Measurements from ENCODE around the gene PIP5KL1.

PIP5KL1 gene

DNA sequence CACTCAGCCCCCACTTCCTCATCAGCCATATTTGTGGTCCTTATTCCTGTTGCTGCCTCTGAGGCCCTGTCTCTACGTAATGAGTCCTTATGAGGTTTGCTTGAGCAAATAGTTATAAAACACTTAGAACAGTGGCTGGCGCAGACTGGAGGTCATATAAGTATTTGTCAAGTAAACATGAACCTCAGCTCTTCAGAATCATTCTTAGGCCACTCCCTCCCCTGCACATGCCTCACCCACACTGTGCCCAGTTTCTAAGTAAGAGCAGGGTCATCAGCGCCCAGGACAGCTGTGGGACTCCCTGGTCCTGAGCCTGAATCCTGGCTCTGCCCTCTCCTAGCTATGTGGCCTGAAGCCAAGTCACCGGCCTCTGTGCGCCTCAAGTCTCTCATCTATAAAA, 17.7 kb downstream of the PIP5KL1 start:
- DNase-seq = no peak

- DNase-seq = no peak
Measured at GRCh38 chr9:127912296-127912695, 18.3 kb downstream of the PIP5KL1 start.

GRCh38 chr9:127910613-127911205, 19.9 kb downstream of the PIP5KL1 start:
- DNase-seq = no peak

DNA sequence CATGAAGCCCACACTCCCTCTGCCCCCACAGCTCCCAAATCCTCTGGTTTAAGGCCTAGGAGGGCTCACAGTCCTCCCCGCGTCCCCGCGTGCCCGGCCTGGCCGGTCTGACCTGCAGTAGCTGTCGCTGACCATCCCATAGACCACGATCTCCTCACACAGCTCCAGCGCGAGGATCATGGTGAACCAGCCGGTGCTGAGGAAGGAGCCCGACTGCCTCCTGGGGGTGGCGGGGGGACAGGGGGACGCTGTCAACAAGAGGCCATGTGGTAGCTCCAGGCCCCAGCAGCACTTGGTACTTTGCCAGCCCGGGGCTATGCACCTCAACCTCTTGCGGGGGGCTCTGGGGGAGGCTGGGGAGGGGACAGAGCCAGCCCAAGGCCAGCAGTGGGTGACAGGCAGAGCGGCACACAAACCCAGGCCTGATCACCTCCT, 20.7 kb downstream of the PIP5KL1 start:
- DNase-seq = no peak

GRCh38 chr9:127908660-127908926, 22.0 kb downstream of the PIP5KL1 start:
- no peak for DNase-seq

DNA sequence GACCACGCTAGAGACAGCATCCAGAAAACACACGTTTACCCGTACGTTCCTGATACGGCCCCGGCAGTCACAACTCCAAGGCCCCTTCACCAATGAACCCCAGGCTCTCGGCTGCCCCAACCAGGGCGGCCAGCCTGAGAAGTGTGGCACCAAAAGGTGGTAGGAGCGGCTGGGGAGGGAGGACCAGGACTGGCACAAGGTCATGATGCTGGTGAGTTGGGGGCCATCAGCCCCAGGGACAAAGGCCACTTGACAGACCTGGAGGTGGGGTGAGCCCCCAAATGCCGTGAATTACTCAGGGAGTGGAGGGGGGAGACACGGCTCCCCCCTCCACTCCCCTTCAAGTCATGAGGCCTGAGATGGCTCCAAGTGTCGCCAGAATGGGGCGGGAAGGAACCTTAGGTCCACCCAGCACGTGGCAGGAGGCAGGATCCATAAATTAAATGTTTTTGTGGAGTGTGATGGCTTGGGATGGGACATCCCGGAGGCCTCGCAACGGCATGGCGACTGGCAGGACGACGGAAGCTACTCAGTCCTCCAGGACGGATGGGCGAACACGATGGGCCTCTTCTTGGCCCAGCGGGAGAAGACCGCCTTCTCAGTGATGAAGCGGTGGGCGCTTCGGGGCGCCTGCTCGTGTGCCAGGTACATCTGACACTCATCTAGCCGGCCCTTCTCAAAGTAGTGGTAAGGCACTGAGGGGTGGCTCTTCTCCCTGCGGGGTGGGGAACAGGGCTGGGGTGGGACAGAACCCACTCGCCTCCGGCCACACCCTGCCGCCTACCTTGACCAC, 22.5 kb downstream of the PIP5KL1 start:
- DNase-seq = no peak

GRCh38 chr9:127905788-127906191, 24.8 kb downstream of the PIP5KL1 start:
- DNase-seq = peak; percentile 86

GRCh38 chr9:127905004-127905728, 25.4 kb downstream of the PIP5KL1 start:
- peak; percentile 83 for DNase-seq

GRCh38 chr9:127904561-127905003, 26.0 kb downstream of the PIP5KL1 start:
- no peak for DNase-seq

DNA sequence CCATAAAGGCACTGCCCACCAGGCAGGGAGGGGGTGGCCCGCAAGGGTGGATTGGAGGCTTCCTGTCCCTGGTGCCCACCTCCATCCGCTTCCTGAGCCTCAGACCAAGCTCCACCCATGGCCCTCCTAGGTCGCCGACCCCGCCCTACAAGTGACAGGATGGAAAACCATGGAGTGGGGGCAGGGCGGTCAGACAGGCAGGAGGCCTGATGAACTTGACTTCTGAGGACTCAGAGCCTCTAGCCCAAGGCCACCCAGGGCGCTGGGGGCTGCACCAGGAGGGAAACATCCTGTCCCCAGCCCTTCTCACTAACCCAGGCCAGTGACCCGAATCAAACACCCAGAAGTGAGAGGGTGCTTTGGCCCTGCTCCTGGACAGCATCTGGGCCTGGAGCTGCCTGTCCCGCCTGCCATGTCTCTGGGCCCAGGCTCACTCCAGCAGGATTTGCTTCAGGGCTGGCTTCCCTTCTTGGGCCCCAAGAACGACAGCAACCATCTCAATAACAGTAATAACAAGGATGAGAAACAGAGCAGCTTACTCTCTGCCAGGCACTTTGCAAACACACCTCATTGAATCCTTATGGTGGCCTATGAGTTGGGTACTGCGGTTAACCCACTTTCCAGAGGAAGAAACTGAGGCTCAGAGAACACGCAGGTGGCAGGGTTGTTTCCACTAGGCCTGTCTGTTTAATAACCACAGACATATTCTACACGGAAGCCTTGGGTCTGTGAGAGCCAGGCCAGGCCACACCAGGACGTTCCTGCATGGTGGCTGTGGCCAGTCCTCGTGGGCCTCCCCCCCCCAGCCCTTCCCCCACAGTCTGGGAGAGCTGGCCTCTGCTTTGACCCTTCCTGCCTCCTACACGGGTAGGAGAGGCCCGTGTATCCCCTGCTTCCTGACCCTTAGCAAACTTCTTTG, 26.8 kb downstream of the PIP5KL1 start:
- peak; percentile 75 for DNase-seq

DNA sequence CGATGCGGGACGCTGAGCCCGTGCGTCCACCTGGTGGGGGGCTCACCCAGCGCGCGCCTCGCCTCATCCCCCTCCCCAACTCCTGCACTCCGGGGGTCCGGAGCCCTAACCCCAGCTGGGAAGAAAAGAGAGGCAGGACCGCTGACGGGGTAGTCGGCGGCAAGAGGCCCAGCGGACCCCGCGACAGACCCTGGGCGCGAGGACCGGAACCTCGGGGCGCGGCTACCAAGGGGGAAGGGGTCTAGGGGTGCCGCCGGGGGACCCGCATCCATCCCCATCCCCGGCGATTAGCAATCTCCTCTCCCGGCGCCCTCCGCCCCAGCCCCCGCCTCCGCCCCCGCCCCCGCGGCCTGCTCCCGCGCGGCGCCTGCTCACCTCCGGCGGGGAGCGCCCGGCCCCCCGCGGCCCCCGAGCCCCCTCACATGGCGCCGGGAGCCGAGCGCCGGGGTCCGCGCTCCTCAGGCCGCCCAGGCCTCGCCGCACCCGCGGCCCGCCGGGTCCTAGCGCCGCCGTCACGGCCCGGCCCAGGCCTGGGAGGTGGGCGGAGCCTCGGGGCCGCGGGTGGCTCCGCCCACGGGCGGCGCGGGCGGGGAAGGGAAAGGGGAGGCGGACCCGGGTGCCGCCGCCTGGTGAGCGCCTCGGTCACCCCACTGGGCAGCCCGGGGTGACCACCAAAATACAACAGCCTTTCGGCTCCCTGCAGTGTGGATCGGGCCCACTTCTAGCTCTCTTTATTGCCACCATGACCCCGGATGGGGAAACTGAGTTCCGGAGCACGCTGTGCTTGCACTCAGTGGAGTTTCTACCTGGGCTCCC, 31.2 kb downstream of the PIP5KL1 start, which contains the start of gene ST6GALNAC6:
Gene ST6GALNAC6 (minus strand): TSS at position 476 of the 816 bp plus-strand sequence. CDS start 1,622 bp downstream, outside the sequence.
- peak; percentile 71 for DNase-seq

DNA sequence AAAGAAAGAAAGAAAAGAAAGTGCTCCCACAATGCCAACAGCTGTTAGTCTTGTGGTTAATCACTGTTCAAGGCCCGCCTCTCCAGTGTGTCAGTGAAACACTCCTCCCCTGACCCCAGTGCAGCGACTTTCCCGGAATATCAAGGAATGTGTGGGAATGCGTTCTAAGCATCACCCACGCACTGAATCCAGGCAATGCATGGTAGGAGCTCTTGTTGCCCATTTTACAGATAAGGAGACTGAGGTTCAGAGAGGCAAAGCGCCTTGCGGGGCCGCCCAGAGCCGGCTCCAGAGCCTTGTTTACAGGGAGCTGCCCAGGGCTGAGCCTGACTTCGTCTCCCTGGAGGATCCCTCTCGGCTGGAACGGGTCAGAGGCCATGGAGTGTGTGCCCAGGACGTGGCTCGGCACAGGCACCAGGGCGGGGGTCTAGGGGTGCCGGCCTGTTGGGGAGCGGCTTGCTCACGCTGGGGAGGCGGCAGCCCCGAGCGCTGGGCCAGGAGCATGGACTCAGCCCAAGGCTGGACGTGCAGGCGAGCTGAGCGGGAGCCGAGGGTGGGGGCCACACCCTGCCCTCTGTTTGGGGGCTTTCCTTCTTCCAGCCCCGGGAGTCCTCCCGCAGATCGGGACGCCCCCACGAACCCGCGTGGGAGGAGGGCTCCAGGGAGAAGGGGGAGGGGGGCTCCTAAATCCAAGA, 32.0 kb downstream of the PIP5KL1 start:
- no peak for DNase-seq

DNA sequence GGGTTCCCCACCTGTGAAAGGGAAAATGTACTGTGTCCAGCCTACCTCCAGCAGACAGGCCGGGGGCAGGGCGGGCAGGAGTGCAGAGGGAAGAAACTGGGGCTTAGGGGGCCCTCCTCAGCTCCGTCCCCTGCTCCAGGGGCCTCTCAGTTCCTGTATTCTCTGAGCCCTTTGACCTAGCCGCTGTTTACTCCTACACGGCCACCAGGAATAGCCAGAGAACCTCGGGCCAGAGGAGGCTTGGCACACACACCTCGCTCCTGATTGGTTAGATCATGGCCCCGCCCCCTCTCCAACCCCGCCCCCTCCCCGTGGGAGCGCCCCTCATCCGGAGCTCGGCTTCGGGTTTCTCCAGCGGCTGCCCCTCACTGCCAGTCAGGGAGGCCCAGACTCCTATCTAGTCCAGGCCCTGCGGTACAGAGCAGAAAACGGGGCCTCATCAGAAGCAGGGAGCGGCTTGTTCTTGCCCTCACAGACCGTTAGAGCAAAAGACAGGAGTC, 33.3 kb downstream of the PIP5KL1 start:
- peak; percentile 42 for DNase-seq

- DNase-seq = no peak
Measured at GRCh38 chr9:127896395-127897192, 34.0 kb downstream of the PIP5KL1 start.

GRCh38 chr9:127895811-127896210, 34.8 kb downstream of the PIP5KL1 start:
- DNase-seq = no peak

GRCh38 chr9:127893392-127893791, 37.2 kb downstream of the PIP5KL1 start:
- no peak for DNase-seq

- no peak for DNase-seq
Measured at GRCh38 chr9:127892831-127893230, 37.7 kb downstream of the PIP5KL1 start.

- DNase-seq = no peak
Measured at GRCh38 chr9:127890053-127890452, 40.5 kb downstream of the PIP5KL1 start.

DNA sequence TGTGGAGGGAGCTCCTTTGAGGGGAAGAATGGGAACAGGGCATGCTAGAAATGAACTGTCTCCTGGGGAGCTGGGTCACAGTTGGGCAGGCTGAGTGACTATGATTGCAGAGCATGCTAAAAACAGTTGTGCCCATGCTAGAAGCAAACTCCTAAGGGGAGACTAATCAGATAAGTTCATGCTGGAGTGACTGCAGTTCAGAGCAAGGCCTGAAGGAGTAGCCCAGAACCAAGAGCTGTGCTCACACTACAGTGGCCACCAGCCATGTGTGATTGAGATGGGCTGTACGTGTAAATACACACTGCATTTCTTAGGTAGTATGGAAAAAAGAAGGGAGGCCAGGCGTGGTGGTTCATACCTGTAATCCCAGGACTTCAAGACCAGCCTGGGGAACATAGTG, 42.8 kb downstream of the PIP5KL1 start:
- DNase-seq = no peak

GRCh38 chr9:127886401-127886972, 44.1 kb downstream of the PIP5KL1 start:
- no peak for DNase-seq

Data from CD4-positive, alpha-beta T cell treated with Interleukin-15 for 1 hour (primary cell).